DND-41 (cell line): ENCODE measurements around the gene B3GALNT1.

ENCODE experiments used
- EZH2 ChIP-seq: IDR thresholded peaks from 3 replicates; pipeline ENCODE4 v1.6.1; 2012; ENCODE audit warnings: borderline replicate concordance, low read depth, mild to moderate bottlenecking, moderate library complexity, low read length, inconsistent platforms; ENCODE audit not compliant: severe bottlenecking
- TF ChIP-seq, protein P1 (sequence below): IDR thresholded peaks from 2 replicates; pipeline ENCODE4 v1.5.1; 2012; ENCODE audit warnings: borderline replicate concordance, low read length, moderate library complexity, mild to moderate bottlenecking; ENCODE audit not compliant: poor library complexity, severe bottlenecking; ENCODE audit errors: extremely low read depth

DNA sequence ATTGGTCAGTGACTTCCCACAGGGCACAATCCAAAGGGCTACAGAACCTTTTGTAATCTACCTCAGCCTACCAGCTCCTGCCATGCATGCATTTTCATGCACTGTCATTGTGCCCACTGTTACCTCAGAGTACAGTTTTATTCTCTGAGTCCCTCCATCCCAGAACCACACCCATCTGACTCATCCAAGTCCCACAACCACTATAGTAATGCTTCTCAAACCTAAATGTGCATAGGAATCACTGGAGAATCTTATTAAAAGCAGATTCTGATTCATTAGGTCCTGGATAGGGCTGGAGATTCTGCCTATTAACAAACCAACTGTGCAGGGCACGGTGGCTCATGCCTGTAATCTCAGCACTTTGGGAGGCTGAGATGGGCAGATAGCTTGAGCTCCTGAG lies 3.7 kb upstream of the B3GALNT1 start:
- TF ChIP-seq, protein P1, sequence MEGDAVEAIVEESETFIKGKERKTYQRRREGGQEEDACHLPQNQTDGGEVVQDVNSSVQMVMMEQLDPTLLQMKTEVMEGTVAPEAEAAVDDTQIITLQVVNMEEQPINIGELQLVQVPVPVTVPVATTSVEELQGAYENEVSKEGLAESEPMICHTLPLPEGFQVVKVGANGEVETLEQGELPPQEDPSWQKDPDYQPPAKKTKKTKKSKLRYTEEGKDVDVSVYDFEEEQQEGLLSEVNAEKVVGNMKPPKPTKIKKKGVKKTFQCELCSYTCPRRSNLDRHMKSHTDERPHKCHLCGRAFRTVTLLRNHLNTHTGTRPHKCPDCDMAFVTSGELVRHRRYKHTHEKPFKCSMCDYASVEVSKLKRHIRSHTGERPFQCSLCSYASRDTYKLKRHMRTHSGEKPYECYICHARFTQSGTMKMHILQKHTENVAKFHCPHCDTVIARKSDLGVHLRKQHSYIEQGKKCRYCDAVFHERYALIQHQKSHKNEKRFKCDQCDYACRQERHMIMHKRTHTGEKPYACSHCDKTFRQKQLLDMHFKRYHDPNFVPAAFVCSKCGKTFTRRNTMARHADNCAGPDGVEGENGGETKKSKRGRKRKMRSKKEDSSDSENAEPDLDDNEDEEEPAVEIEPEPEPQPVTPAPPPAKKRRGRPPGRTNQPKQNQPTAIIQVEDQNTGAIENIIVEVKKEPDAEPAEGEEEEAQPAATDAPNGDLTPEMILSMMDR: no peak
- no peak for TF ChIP-seq EZH2
